HG03571 (cell line): ENCODE data around the gene ZFAND2B.
A peak's percentile ranks its signal among the peaks of the same experiment; 100 is the strongest.

Source experiments
- ATAC-seq: cut with Tn5 transposase; IDR thresholded peaks from one replicate; pipeline ENCODE4 v1.9.1; 2021; ENCODE audit not compliant: unreplicated experiment

The ZFAND2B gene

DNA sequence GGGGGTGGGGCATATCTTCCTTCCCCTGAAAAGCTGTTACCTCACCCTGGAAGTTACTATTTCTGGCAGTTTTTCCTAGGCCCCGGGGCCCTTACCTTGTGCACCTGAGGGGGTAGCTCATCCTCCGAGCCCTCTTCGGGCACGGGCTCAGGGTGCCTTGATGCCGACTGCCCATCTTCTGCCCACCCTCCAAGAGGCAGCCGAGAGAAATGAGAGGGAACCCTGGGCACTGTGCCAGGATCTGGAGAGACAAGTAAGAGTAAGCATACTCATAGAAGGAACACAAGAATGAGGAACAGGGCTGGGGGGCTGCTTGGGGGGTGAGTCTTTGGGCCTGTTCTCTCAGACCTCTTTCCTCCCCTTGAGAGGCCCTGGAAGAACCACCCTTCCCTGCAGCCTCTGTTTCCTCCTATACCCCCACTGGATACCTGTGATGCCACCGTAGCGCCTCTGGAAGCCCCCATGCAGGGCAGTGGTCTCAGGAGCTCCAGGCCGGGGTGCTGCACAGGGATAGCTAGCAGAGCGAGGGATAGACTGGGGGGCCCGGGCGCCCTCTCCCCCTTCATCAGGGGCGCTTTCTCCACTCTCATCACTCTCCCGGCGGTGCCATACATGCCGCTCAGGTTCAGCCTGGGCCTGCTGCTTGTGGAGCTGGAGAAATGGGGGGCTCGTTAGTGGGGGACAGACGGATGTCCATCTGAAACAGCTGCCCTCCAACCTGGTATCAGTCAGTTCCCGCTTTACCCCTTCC lies 14.2 kb downstream of the ZFAND2B start:
- ATAC-seq = no peak

DNA sequence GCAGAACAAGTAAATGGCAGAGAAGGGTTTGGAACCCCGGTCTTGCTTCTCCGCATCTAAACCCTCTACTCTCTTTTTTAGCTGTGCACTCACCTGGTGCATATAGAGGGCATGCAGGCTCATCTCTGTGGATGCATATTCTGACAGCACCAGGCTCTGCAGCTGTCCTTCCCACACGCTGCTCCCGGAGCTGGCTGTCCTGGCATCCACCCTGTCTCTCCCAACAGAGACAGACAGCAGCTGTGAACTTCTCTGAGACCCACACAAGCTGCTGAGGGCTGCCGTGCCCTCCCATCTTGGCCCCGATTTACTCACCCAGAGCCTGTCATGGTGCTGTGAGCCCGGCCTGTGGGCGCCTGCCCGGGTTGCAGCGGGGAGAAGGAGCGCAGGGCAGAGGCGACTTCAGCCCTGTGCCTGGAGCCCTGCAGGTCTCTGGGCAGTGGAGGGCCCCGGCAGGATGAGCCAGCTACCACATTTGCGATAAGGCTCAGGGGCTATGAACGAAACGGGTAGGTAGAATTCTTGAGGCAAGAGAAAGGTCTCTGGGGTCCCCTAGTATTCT lies 15.5 kb downstream of the ZFAND2B start:
- ATAC-seq = no peak

DNA sequence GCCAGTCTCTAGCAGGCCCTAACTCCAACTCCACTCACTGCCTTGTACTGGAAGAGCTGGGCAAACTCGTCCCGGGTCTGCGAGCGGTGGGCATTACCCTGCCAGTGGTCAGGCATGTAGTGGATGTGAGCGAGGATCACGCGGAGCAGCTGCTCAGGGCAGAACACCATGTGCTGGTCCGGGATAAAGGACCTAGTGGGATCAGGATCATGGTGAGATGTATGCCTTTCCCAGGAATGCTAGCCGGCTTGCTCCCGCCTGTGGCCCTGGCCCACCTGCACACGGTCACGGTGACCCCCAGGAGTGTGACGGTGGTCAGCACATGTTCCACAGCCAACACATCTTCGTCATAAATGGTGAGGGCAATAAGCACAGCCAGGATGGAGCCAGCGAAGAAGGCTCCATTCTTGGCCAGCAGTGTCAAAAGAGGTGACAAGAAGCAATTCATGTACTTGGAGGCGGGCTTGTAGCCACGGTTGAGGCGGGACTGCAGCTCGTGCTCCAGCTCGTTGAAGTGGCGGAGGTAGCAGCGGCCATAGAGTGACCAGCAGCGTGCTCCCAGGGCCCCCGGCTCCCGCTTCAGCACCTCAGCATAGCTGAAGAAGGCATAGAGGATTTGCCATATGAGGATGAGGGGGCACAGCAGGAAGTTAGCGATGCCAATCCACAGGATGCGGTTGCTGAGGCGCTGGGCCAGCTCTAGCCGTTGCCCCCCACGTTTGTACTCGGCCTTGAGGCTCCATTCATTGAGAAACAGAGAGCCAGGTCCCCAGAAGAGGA lies 17.4 kb downstream of the ZFAND2B start:
- ATAC-seq = no peak

DNA sequence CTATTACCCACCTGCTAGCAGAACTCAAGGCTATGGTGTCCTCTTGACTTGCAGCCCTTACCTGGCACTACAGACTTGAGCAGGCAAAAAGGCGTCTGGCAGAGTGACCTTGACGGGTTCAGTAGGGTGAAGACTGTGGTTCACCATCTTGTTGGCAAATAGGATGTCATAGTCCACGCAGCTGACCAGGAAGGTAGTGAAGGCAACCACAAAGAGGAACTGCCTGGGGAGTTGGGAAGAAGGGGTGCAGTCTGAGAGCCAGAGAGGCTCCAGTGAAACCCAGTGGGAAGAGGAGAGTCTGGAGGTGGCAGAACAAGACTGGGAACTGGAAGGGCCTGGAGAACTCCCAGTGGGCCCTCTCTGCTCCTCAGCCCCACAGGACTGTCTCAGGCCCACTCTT lies 18.8 kb downstream of the ZFAND2B start:
- no peak for ATAC-seq

DNA sequence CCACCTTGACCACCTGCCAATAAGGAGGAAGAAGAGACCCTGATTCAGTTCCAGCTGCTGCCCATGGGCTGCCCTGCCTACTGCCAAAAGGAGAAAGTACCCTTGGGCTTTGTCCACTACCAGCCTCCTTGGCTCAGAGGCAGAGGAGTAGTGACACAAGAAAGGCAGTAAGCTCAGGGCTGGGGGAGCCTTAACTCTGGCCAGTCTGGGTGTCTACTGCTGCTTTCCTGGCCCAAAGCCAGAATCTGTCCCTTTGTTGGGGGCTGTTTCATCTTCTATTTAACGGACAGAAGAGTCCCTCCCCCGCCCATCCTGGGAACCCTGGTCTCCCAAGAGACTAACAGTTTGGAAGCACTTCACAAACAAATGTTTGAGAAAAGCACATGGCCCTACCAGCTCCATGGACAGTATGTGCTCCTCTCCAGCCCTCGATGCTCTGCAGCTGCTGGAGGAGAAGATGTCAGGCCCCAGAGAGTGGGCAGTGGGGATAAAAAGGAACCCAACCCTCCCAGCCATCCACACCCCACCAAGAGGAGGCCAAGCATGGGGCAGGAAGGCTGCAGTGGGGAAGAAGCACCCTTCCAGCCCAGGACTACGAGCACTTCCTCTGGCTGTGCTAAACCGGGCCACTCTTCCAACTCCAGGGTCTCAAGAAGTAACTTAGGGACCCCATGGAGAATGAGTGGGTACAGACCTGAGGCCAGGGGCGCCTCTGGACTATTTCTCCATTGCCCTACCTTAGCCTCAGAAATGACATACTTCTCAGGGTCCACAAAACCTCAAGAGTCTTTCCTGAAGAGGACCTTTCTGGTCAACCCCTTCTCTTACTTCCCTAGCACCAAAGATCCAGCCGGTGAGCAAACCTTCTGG lies 21.7 kb downstream of the ZFAND2B start:
- no peak for ATAC-seq

DNA sequence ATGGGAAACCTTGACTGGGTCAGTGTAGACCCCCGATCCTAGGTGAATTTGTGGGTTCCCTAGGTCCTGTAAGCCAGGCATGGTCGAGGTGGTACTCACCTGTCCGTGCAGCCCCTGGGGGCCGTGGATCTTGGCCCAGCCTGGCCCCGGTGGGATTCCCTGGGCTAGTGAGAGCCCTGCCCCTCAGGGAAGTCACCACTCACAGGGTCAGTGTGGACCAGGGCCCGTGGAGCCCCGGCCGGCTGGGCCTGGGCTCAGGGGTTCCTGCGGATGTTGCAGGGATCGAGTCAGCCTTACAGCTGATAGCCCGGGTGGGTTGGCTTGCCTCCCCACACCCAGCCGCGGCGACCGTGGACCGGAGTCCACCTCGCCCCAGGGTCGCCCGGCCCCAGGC lies 22.3 kb downstream of the ZFAND2B start:
- no peak for ATAC-seq

DNA sequence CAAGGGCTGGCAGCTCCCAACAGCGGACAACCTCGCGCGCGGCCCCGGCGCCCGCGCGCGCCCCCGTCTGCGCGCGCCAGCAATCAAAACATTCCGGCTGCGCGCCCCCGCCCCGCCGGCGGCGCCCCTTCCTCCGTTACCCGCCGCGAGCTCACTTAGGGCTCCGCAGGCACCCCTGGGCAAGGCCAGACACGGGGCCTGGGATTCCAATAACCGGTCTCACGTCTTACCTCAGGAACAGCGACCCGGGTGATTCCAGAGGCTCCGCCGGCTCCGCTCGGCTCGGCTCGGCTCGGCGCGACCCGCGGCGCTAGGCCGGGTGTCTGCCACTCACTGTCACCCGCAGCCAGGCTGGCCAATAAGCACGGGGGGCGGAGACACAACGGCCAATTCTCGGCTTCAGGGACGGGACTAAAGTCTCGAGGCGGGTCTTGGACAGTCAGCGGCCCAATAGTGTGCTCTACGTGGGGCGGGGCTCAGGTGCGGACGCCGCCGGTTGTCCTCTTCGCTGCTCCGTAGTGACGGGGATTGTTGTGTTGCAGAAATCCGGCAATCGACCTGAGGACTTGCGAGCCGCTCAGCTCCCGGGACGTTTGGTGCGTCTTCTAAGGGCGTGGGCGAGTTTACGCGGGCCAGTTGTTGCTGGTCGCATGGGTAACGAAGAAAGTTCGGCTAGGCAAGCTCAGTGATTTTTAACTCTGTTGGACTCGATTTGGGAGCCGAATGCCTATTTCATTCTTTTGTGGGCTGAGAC lies 22.9 kb downstream of the ZFAND2B start, which contains the start of the genes ANKZF1 and ATG9A:
TSS of gene ANKZF1 (plus strand) at position 502 of the 754 bp plus-strand sequence. CDS start 452 bp downstream, outside the sequence.
TSS of gene ATG9A (minus strand) at position 332 of the 754 bp plus-strand sequence. CDS start 1,612 bp downstream, outside the sequence.
- peak; percentile 97 for ATAC-seq

DNA sequence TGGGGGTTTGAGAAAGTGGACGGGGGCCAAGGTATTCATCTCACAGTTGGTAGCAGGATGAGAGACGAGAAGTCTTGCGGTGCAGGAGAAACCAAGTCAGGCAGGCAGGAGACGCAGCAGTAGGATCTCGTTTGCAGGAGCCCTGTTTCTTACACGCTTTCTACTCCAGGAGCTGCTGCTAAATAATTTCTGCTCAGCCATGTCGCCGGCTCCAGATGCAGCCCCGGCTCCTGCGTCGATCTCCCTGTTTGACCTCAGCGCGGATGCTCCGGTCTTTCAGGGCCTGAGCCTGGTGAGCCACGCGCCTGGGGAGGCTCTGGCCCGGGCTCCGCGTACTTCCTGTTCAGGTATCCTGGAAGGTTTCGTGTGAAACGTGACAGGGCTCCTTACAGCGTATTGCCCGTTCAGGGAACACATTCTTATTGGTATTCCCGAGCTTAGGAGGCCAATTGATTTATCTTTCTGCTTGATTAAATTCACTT lies 23.5 kb downstream of the ZFAND2B start:
- no peak for ATAC-seq

DNA sequence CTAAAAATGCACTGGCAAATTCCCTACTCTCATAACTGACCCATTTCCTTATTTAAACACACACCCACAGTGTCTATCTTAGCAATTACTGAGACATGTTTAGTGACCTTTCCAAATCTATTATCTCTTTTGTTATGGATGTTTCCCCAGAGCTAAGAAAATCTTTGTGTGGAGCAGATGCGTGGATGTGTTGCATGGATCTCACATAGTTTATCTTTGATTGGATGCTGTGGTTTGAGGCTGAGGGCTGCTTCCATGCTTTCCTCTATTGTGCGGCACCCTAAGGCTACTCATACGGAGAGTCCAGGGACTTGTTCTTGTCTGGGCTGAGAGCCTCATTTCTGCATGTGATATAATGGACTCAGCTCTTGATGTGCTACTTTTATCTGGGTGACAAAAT lies 27.7 kb downstream of the ZFAND2B start:
- ATAC-seq = no peak

DNA sequence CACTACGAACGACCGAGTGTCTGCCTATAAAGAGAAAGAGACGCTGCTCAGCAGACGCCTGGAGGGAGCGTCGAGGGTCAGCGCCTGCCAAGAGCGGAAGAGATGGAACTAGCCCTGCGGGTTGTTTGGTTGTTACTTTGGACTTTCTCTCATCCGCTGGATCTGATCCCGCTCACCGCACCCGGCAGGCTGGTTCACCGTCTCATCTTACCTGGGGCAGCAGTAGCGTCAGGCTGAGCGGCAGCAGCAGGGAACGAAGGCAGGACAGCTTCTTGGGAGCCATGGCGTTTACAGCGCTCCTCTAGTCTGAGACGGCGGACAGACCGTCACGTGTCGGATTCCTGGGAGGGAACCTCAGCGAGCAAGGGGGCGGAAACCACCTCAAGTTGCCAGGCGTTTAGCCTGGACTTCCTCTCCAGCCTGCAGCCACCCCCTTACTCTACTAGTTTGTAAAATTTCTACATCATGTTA lies 36.7 kb downstream of the ZFAND2B start:
- ATAC-seq = no peak

DNA sequence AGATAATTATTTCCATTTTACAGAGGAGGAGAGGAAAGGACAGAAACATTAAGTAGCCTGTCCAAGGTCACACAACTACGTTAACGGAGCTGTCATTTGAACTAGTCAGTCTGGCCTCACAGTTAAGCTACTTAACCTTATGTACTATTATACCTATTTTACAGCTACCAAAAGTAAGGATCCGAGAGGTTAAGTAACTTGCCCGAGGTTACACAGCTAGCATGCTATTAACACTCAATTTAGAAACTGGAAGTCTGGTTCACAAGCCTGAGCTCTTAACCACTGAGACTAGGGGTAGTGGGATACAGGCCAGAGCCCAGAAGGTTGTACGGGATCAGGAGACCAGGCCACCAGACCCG lies 38.2 kb downstream of the ZFAND2B start:
- no peak for ATAC-seq

DNA sequence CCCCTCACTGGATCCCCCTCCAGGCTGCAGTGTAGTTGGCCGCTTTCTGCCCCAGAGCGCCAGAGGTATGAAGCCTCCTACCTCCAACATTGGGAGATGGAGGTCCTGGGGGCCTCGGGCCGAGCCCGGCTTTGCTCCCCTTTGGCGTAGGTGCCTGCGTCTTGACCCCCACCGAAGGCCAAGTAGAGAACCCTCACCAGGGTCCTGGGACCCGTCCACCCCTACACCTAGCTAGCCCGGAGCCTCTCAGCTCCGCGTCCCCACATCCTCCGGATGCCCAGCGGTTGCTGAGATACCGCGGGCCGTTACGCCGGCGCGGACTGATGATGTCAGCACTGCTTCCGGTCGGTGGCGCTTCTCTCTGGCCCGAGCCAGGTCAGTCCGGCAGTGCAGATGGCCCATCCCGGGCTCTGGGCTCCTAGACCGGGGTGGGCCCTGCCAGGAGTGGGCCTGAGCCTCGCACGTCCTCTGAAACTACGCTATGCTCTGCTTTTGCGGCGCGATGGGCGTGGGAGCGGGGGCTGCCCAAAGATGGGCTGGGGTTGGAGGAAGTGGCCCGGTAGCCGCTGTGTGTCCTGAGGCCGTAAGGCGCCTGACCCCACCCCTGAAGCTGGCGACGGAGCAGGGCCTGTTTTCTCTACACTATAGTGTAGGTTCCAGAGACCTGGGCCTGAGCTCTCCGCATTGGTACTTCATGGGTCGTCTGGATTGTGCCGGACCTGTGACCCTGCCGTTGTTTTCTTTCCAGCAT lies 38.7 kb downstream of the ZFAND2B start, which contains the start of the genes GLB1L and STK16:
TSS of gene GLB1L (minus strand) at position 297 of the 751 bp plus-strand sequence. CDS start 1,871 bp downstream, outside the sequence.
TSS of gene STK16 (plus strand) at position 332 of the 751 bp plus-strand sequence. CDS start 521 bp downstream, outside the sequence.
- ATAC-seq = peak; percentile 58

DNA sequence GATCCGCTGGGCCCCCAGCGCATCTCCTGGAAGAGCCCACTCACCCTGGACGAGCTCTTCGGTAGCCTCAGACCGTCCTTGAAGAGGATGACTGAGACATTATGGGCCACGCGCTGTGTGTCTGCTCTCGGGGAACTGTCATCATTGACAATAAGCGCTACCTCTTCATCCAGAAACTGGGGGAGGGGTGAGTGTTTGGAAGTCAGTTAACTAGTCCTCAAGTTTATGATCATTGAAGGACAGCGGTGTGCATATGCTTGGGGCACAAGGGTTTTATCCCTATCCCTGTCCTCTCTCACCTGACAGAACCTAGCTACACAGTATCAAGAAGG lies 39.3 kb downstream of the ZFAND2B start:
- no peak for ATAC-seq

DNA sequence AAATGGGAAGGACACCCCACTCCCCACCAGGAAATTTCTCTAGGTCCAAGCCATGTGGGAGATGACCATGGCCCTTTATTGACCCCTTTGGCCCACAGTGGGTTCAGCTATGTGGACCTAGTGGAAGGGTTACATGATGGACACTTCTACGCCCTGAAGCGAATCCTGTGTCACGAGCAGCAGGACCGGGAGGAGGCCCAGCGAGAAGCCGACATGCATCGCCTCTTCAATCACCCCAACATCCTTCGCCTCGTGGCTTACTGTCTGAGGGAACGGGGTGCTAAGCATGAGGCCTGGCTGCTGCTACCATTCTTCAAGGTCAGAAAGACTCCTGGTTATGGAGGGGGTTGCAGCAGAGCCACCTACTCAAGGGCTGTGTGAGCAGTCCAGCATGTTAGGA lies 40.0 kb downstream of the ZFAND2B start:
- no peak for ATAC-seq

DNA sequence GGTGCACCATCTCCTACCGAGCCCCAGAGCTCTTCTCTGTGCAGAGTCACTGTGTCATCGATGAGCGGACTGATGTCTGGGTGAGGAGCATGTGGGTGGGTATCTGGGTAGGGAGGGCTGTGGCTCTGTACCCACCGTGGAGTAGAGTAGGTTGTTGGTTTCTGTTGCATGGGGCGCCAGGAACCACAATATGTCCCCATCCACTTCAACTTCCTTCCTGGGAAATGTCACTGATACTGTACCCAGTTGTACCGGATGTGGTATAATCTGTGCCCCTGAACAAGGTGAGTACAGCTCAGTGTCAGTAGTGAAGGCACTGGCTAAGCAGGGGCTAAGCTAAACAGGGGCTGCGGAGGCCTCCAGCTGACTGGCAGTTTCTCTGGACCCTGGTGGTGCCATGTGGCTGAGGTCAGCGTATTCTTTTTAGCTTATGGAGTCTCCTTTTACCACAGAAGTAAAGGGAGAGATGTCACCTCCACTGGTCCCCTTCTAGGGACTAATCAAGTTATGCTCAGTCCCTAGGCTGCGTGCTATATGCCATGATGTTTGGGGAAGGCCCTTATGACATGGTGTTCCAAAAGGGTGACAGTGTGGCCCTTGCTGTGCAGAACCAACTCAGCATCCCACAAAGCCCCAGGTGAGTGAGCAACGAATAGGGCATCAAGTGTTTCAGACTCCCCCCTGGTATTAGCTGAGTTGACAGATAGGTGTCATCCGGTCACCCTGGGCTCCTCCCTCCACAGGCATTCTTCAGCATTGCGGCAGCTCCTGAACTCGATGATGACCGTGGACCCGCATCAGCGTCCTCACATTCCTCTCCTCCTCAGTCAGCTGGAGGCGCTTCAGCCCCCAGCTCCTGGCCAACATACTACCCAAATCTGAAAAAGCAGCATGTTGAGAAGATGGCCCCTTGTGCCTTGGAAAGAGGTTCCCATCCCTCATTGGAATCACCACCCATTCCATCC lies 41.4 kb downstream of the ZFAND2B start:
- ATAC-seq = no peak

DNA sequence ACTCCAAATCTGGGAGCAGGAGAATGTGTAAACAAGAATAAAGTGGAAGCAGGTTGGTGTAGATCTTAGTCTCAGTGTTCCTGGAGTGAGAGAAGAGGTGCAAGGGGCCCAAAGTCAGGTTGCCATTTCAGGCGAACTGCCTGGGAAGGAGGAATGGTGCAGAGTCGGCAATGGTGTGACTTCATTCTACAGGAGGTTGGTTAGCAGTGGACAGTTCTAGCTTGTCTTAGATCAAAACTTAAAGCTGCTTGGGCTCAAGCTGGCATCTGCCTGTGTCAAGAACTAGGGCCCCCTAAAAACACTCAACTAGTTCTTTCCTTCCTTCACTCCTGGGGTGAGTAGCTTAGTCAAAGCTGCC lies 42.2 kb downstream of the ZFAND2B start:
- no peak for ATAC-seq

DNA sequence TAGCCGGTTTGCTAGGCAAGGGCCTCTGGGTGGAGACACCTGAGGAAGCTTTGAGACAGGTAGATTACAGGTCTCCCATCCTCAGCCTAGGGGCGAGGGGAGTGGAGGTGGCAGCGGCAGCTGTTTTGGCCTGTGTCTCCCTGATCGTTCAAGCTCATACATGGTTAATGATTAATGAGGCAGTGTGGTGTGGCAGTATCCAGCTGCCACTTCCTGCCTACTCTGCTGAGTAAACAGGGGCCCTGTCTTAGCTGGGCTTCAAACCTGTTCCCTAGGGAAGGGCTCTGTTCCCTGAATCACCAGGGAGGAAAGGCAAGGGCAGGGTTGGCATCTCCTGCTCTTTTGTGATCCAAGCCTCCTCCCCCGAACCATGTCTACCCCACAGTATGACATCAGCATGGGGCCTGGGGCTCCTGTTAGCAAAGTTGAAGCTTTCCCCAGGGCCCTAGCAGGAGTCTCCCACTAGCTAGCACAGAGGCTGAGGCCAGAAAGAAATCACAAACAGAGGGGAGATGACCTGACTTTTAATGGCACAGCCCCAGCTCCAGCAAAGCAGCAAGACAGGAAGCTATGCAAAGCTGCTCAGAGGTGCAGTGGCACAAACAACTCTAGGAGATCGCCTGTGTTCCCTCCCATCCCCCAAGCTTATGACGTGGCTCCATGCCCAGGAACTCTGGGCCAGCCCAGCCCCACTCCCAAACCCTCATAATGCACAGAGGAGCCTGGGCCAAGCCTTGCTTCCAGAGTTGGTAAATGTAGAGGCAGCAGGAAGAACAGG lies 42.8 kb downstream of the ZFAND2B start:
- ATAC-seq = peak; percentile 45
